ENCODE data around the gene BOLA1. TPM values are rescaled to one million over a fixed set of nuclear protein-coding genes. Genes with fewer than 3 reads are reported as not detected.

BOLA1 gene
- total and polyA plus RNA-seq, 2 donors from 2014 or later: 14.3 to 44.0 TPM

DNA sequence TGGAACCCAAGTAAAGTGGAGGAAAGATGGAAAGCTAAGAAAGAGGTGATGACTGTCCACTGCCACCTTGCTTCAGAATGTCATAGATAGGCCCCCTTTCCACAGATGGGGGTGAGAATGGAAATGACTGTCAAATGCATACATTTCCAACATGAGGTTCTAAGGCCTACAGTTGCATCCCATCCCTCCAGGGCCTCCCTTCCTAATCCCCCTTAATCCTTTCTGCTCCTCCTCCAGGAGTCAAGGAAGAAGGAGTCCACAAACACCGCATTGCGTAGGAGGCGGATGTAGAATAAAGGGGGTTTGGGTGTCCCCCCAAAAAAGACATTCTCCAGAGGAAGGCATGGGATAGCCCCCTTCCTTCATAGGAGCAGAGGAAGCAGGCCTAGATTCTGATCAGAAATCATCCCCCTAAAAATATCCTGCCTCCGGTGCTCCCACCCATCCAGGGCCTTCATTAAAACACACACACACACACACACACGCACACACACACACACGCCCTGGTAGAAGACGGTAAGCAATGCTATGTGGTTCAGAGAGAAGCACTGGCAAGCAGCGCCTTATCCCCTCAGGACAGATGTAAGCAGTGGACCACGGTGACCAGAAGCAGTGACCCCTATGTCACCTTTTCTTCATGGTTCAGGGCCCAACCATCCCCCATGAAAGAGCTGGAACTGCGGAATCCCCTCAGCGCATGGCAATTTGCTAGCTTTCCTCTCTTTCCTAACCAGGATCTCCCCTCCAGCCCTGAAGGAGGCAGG, 16.2 kb downstream of the BOLA1 start:
- Histone ChIP-seq H3K27ac (ENCODE audit: low read depth in 2 of 2, low read length in 2 of 2) (no peak overlapping the region), H3K9me3 (ENCODE audit: control insufficient read depth in 2 of 3, insufficient read depth in 1 of 3, low read length in 3 of 3) (no peaks in the 10 kb centered on the region), H3K36me3 (ENCODE audit: control insufficient read depth in 2 of 3, insufficient read depth in 3 of 3, low read length in 3 of 3) (no peaks in the 10 kb centered on the region), H3K27me3 (ENCODE audit: control insufficient read depth, insufficient read depth, low read length) (no peaks in the 10 kb centered on the region), H3K4me3 (ENCODE audit: low read length in 3 of 3) (no peak overlapping the region), H3K4me1 (ENCODE audit: control insufficient read depth in 2 of 3, insufficient read depth in 2 of 3, low read depth in 1 of 3, low read length in 3 of 3) (peaks cover 0 to 7% (median 6%) of the 10 kb centered on the region in 3 donors), H3K9ac (ENCODE audit: low read length in 3 of 3) (no peak overlapping the region)
- FAIRE-seq (no peak), DNase-seq (peak in 4 of 5 donors; percentile 52 to 68 (median 61))
- TF ChIP-seq, protein P1, sequence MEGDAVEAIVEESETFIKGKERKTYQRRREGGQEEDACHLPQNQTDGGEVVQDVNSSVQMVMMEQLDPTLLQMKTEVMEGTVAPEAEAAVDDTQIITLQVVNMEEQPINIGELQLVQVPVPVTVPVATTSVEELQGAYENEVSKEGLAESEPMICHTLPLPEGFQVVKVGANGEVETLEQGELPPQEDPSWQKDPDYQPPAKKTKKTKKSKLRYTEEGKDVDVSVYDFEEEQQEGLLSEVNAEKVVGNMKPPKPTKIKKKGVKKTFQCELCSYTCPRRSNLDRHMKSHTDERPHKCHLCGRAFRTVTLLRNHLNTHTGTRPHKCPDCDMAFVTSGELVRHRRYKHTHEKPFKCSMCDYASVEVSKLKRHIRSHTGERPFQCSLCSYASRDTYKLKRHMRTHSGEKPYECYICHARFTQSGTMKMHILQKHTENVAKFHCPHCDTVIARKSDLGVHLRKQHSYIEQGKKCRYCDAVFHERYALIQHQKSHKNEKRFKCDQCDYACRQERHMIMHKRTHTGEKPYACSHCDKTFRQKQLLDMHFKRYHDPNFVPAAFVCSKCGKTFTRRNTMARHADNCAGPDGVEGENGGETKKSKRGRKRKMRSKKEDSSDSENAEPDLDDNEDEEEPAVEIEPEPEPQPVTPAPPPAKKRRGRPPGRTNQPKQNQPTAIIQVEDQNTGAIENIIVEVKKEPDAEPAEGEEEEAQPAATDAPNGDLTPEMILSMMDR (IDR thresholded peaks at IDR 0.05; ENCODE audit: borderline replicate concordance, extremely low read depth, insufficient read depth): no peak
- intact Hi-C loops (cut with DNase I): no loop called here

DNA sequence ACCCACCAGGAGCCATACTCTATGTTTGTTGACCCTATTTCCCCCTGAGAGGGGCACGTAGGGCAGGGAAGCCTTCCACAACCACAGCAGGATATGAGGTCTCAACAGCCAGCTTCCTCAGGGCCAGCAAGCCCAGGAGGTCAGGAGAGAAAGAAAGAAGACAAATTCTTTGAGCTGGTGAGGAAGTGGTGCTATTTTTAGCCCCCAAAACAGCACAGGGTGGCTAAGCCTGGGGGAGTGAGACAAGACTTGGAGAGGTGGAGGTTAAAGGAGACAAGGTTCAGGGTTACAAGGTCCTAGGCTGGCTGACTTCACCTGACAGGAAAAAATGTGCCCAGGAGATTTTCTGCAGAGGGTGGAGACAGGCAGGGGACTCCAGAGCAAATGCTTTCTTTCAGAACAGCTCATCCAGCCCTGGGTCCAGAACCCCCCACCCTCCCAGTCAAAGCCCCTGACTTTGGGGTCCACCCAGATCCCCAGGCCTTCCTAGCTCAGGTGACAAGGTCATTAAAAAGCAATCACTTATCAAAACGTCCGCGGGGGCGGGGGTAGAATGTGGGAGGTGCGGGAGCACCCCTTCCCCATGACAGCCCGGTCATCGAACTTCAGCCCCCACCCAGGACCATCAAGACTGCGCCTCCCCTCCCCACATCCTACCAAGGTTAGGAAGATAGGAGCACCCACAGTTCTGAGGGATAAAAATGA, 17.0 kb downstream of the BOLA1 start:
- DNase-seq (no peak), FAIRE-seq (no peak)
- Histone ChIP-seq H3K4me3 (ENCODE audit: low read length in 3 of 3) (no peak overlapping the region), H3K4me1 (ENCODE audit: control insufficient read depth in 2 of 3, insufficient read depth in 2 of 3, low read depth in 1 of 3, low read length in 3 of 3) (peaks cover 0 to 7% (median 6%) of the 10 kb centered on the region in 3 donors), H3K9me3 (ENCODE audit: control insufficient read depth in 2 of 3, insufficient read depth in 1 of 3, low read length in 3 of 3) (no peaks in the 10 kb centered on the region), H3K27ac (ENCODE audit: low read depth in 2 of 2, low read length in 2 of 2) (no peak overlapping the region), H3K36me3 (ENCODE audit: control insufficient read depth in 2 of 3, insufficient read depth in 3 of 3, low read length in 3 of 3) (no peaks in the 10 kb centered on the region), H3K9ac (ENCODE audit: low read length in 3 of 3) (no peak overlapping the region), H3K27me3 (ENCODE audit: control insufficient read depth, insufficient read depth, low read length) (no peaks in the 10 kb centered on the region)
- intact Hi-C loops (cut with DNase I): no loop called here
- TF ChIP-seq, protein P1 (IDR thresholded peaks at IDR 0.05; ENCODE audit: borderline replicate concordance, extremely low read depth, insufficient read depth): no peak

DNA sequence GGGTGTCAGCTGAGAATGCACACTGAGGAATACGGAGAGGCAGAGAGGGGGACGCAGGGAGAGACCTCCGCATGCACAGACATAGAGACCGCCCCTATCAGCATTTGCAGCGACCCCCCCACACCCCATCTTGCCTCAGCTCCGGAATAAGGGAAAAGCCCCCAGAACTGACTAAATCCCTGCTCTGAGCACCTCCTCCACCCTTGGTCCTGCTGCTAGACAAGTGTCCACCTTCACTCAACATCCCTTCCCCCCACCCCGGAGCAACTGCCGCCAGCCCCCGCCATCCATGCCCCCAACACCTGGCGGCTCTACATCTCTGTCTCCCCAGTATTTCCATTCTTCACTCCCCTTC, 17.5 kb downstream of the BOLA1 start:
- H3K4me3 ChIP-seq (ENCODE audit: low read length in 3 of 3): no peak overlapping the region

More for the DNA sequence above, 17.5 kb downstream of the BOLA1 start:
- no peak for FAIRE-seq
- Histone ChIP-seq H3K9me3 (ENCODE audit: control insufficient read depth in 2 of 3, insufficient read depth in 1 of 3, low read length in 3 of 3) (no peaks in the 10 kb centered on the region), H3K36me3 (ENCODE audit: control insufficient read depth in 2 of 3, insufficient read depth in 3 of 3, low read length in 3 of 3) (no peaks in the 10 kb centered on the region), H3K27me3 (ENCODE audit: control insufficient read depth, insufficient read depth, low read length) (no peaks in the 10 kb centered on the region), H3K4me1 (ENCODE audit: control insufficient read depth in 2 of 3, insufficient read depth in 2 of 3, low read depth in 1 of 3, low read length in 3 of 3) (peaks cover 0 to 7% (median 6%) of the 10 kb centered on the region in 3 donors), H3K27ac (ENCODE audit: low read depth in 2 of 2, low read length in 2 of 2) (no peak overlapping the region), H3K9ac (ENCODE audit: low read length in 3 of 3) (no peak overlapping the region)
- no peak for DNase-seq
- TF ChIP-seq, protein P1 (IDR thresholded peaks at IDR 0.05; ENCODE audit: borderline replicate concordance, extremely low read depth, insufficient read depth): no peak
- intact Hi-C loops (cut with DNase I): no loop called here

Data from kidney (tissue), 14 donors.